HG02588 (cell line): ENCODE data around the gene ATRX.
"Not testable (repeated sequence)": the region's sequence is repeated elsewhere in the genome, so short reads cannot be mapped to it uniquely, and the experiment has no call there.

Experiments used
- ATAC-seq: cut with Tn5 transposase; IDR thresholded peaks from one replicate; pipeline ENCODE4 v1.9.1; 2021; ENCODE audit warnings: mild to moderate bottlenecking, moderate library complexity; ENCODE audit not compliant: unreplicated experiment

Gene ATRX

DNA sequence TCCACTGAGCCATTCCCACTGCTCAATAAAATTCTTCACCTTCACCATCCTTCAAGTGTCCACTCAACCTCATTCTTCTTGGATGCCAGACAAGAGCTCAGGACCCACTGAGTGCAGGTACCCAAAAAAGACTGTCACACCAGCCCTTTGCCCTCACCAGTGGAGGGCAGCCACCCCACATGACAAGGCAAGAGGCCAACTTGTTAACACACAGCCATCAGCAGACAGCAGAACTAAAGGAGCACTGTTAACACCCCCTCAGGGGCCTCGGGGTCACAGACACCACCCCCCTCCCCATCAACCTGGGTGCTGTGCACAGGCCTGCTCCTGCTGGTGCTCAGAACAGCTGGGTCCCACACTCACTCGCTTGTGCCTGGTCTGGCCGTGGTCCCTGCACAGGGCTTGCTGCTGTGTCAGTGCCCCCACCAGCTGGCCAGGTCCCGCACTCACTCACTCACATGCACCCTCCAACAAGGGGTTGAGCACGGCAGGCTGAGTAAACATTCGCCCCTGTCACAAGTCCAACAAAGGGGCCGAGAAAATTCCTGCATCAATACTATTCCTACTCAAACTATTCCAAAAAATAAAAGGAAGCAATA, 54.1 kb downstream of the ATRX start:
- ATAC-seq = no peak

DNA sequence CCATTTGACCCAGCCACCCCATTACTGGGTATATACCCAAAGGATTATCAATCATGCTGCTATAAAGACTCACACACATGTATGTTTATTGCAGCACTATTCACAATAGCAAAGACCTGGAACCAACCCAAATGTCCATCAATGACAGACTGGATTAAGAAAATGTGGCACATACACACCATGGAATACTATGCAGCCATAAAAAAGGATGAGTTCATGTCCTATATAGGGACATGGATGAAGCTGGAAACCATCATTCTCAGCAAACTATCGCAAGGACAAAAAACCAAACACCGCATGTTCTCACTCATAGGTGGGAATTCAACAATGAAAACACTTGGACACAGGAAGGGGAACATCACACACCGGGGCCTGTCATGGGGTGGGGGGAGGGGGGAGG, 59.9 kb downstream of the ATRX start:
- not testable (repeated sequence) for ATAC-seq

- ATAC-seq = no peak
Measured at GRCh38 chrX:77723681-77724080, 62.3 kb downstream of the ATRX start.

DNA sequence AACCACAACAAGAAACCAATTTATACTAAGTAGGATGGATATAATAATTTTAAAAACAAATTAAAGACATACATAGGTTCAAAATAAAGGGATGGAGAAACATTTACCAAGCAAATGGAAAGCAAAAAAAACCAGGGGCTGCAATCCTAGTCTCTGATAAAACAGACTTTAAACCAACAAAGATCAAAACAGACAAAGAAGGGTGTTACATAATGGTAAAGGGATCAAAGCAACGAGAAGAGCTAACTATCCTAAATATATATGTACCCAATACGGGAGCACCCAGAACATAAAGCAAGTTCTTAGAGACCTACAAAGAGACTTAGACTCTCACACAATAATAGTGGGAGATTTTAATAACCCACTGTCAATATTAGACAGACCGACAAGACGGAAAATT, 66.6 kb downstream of the ATRX start:
- ATAC-seq = no peak

DNA sequence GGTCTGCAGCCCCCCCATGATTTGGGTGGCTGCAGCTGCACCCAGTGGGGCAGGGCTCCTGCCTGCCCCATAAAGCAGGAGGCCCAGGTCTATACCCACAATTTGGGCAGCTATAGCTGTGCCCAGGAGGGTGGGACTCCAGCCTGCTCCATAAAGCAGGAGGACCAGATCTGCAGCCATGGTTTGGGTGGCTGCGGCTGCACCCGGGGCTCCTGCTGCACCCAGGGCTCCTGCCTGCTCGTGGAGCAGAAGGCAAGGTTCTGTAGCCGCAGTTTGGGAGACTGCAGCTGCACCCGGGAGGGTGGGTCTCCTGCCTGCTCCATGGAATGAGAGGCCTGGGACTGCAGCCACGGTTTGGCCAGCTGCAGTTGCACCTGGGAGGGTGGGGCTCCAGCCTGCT, 81.1 kb downstream of the ATRX start:
- no peak for ATAC-seq

GRCh38 chrX:77698242-77698641, 87.8 kb downstream of the ATRX start:
- no peak for ATAC-seq

DNA sequence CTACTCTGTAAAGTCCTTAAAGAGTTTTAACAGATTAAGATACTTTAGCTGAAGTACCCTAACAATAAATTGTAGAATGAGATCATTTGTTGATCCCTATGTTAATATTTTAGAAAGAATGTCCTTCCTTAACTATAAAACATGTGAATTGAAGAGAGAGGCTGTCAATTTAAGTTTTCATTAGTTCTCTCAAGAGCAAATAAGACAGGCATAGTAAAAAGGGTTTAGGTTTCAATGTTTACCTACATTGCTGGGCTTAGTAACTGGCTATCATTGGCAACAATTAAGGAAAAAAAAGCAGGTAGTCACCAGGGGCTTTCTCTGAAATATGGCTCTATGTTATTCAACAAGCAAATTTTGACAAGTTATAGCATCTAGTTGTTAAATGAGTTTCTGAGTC, 91.5 kb downstream of the ATRX start:
- no peak for ATAC-seq

GRCh38 chrX:77693594-77693993, 92.4 kb downstream of the ATRX start:
- ATAC-seq = no peak

GRCh38 chrX:77691916-77692315, 94.1 kb downstream of the ATRX start:
- no peak for ATAC-seq

- ATAC-seq = no peak
Measured at GRCh38 chrX:77689376-77689775, 96.6 kb downstream of the ATRX start.

DNA sequence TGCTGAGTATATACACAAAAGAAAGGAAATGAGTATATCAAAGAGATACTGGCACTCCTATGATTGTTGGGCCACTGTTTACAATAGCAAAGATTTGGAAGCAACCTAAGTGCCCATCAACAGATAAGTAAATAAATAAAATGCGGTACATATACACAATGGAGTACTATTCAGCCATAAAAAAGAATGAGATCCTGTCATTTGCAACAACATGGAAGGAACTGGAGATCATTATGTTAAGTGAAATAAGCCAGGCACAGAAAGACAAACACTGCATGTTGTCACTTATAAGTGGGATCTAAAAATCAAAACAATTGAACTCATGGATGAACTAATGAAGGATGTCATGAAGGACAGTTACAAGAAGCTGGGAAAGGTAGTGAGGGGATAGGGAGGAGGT, 100.3 kb downstream of the ATRX start:
- not testable (repeated sequence) for ATAC-seq

DNA sequence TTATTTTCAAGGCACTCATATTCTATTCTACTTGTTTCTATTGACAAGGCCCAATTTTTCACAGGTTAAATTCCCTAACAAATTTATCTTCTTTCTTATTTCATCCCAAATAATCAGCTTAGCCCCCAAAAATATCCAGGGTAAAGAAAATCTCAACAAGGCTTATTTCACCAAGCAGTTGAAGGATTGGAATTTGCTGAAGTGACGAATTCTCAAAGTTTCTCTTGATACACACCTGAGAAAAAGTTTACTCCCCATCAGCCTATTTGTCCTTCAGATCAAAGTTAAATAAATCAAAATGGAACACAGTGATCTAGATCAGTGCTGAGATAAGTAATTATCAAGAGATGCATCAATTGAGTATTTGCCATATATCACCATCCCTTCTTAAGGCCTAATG, 106.9 kb downstream of the ATRX start:
- ATAC-seq = no peak

GRCh38 chrX:77675986-77676385, 110.0 kb downstream of the ATRX start:
- no peak for ATAC-seq

DNA sequence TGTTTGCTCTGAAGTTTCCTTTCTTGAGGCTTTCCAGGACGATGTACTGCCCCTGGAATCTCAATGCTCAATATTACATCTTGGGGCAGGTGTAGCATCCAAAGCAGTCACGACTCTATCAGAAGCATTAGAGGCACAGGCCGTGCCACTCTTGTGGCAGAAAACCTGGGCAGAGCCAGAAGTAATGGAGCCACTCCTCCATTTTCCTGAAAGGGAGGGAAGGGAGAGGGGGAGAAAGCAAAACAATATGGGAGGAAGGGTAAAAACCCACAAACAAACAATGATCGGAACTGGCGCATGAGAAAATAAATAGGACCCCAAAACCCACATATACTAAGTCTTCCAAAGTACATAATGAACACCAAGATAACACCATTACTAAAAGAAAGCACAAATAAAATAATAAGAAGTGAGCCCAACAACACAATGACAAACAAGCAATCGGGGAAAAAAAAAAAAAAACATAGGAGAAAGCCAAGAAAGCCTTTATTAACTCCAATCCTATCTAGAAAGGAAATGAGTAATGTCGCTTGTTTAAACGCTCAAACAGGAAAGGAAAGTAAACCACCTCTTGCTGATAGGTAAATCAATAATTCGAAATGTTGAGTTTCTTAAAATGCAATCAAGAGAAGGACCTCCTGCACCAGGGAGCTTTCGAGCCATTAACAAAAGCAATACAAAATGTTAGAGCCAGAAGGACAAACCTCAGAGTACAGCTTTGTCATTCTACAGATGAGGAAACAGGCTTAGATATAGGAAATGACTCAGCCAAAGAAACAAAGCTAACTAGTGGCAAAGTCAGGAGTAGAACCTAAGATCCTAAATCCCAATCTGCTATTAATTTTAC, 117.4 kb downstream of the ATRX start:
- no peak for ATAC-seq

GRCh38 chrX:77658886-77659285, 127.1 kb downstream of the ATRX start:
- ATAC-seq = no peak

- no peak for ATAC-seq
Measured at GRCh38 chrX:77652095-77652494, 133.9 kb downstream of the ATRX start.

DNA sequence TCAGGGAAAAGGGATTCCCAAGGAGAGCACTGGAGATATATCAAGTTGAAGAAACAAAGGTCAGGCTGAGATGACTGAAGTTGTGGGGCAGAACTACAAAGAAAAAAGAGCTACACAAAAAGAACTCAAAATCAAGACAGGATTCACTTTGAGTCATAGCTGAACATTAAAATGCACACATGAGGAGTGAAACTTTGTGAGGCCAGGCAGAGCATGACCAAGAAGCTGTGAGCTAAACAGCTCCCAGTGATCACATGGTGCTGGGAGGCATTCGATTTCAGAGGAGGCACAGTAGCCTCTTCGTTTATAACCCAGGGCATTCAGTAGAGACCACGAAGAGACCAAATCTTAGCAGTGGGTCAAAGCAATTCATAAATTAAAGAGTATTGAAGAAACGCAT, 145.3 kb downstream of the ATRX start:
- no peak for ATAC-seq

GRCh38 chrX:77639820-77640219, 146.2 kb downstream of the ATRX start:
- ATAC-seq = no peak

DNA sequence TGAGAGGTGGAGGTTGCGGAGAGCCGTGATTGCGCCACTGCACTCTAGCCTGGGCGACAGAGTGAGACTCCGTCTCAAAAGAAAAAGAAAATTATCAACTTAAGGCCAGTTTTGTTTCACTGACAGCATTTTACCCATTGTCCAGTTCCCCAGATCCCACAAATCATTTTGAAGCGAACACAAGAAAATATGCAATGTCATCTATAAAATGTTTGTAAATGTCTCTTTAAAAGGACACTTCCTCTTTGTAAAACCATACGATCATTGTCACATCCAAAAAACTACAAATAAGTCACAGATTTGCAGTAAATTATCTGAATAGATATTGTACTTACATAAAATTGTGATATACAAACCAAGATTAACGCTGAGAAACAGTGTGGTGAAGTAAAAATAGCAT, 147.6 kb downstream of the ATRX start:
- ATAC-seq = no peak

DNA sequence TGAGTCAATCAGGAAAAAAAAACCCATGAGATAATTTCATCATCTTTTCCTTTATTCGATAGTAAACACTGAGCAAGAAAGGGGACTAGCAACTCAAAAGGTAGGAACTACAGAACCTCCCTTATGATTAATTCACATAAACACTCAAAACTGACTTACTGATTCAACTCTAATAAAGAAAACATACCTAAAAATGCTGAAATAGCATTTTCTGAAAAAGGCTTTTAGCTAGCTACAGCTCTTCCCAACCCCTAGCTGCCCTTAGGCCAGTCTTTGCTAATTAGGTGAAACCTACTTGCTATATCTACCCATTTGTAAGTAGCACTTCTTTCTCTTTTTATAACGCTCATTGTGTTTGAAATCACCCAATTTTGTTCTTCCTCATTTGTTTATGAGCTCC, 150.6 kb downstream of the ATRX start:
- ATAC-seq = no peak

GRCh38 chrX:77628294-77629025, 157.6 kb downstream of the ATRX start:
- no peak for ATAC-seq

DNA sequence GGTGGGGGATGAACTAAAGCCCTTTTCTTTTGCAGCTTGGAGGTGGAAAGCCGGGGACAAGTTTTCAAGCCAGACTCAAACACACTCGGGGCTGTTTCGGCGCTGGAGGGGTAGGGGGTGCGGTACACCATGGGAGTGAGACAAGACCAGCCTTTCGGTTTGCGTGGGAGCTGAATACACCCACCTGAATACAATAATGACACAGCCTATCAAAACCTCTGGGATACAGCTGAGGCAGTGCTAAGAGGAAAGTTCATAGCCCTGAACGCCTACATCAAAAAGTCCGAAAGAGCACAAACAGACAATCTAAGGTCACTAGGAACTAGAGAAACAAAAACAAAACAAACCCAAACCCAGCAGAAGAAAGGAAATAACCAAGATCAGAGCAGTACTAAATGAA, 163.3 kb downstream of the ATRX start:
- no peak for ATAC-seq
